Central memory CD8-positive, alpha-beta T cell (primary cell): Measurements from ENCODE around the gene R3HCC1L.

Experiments
- ATAC-seq: fragments of 150-1000 bp; cut with Tn5 transposase; replicated peaks from 2 replicates; pipeline ENCODE4 v1.10.0; 2022; ENCODE audit warnings: mild to moderate bottlenecking, moderate FRiP score, moderate number of reproducible peaks; ENCODE audit not compliant: poor library complexity, severe bottlenecking; ENCODE audit errors: extremely low read depth
- DNase-seq, 2 donors: peaks; one replicate each; pipeline ENCODE4 v3.0.0; 2021; ENCODE audit warnings: low spot score in 2 of 2
- H3K27ac Mint-ChIP-seq: one replicate; pipeline ENCODE4 v1.8.0; 2022; ENCODE audit warnings: low read depth, mild to moderate bottlenecking, moderate library complexity, mixed read lengths
- H3K27me3 Mint-ChIP-seq: one replicate; pipeline ENCODE4 v1.8.0; 2022; ENCODE audit warnings: mixed read lengths
- H3K36me3 Mint-ChIP-seq: one replicate; pipeline ENCODE4 v1.8.0; 2022; ENCODE audit warnings: mild to moderate bottlenecking, moderate library complexity, mixed read lengths; ENCODE audit not compliant: insufficient read depth
- H3K4me1 Mint-ChIP-seq: one replicate; pipeline ENCODE4 v1.8.0; 2022; ENCODE audit warnings: mixed read lengths
- H3K4me3 Mint-ChIP-seq: one replicate; pipeline ENCODE4 v1.8.0; 2022; ENCODE audit warnings: mild to moderate bottlenecking, moderate library complexity, mixed read lengths
- H3K9me3 Mint-ChIP-seq: one replicate; pipeline ENCODE4 v1.8.0; 2022; ENCODE audit warnings: mixed read lengths

R3HCC1L gene

DNA sequence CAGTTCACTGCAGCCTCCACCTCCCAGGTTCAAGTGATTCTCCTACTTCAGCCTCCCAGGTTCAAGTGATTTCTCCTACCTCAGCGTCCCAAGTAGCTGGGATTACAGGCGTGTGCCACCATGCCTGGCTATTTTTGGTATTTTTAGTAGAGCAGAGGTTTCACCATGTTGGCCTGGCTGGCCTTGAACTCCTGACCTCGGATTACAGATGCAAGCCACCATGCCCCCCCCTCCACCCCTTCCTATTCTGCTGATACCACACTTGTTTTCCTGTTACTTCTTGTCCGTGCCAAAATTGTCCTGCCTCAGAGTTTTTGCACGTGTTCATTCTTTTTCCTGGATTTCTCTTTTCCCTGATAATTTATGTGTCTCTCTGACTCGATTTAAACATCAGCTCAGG lies 62.5 kb downstream of the R3HCC1L start:
- Mint-ChIP-seq H3K4me1 (peaks cover 43% of the 10 kb centered on the region), H3K27ac (peak overlapping the region; percentile 22), H3K36me3 (peaks cover 12% of the 10 kb centered on the region), H3K9me3 (no peaks in the 10 kb centered on the region), H3K27me3 (no peaks in the 10 kb centered on the region), H3K4me3 (no peak overlapping the region)
- no peak for DNase-seq
- ATAC-seq: no peak

DNA sequence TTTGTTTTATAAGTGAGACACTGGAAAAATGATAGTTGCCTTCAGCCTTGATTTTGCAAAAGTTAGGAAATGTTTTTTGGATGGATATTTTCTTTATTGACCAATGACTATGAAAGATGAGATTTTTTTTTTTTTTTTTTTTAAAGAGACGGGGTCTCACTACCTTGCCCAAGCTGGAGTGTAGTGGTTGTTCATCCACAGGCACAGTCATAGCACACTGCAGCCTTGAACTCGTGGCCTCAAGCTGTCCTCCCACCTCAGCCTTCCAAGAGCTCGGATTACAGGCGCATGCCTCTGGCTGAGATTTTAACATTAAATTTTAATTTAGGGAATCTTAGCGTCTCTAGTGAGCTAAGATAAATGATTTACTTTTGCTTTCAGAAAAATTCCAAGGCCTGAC lies 67.3 kb downstream of the R3HCC1L start:
- no peak overlapping the region for H3K4me3 Mint-ChIP-seq
- no peak for ATAC-seq
- no peak for DNase-seq
- H3K27ac Mint-ChIP-seq: no peak overlapping the region
- no peaks in the 10 kb centered on the region for H3K27me3 Mint-ChIP-seq
- peaks cover 33% of the 10 kb centered on the region for H3K4me1 Mint-ChIP-seq
- H3K36me3 Mint-ChIP-seq: peaks cover 13% of the 10 kb centered on the region
- no peaks in the 10 kb centered on the region for H3K9me3 Mint-ChIP-seq

DNA sequence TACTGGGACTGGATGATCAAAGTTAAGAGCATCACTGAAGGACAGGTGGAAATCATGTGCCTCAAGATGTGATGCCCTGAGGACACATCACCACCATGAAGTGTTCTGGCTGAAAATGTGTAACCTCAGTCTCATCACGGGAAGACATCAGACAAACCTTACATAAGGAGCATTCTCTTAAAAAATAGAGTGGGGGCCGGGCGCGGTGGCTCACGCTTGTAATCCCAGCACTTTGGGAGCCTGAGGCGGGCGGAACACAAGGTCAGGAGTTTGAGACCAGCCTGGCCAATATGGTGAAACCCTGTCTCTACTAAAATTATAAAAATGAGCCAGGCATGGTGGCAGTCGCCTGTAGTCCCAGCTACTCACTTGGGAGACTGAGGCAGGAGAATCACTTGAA lies 67.9 kb downstream of the R3HCC1L start:
- Mint-ChIP-seq H3K4me3 (no peak overlapping the region), H3K4me1 (peaks cover 27% of the 10 kb centered on the region), H3K27ac (no peak overlapping the region), H3K27me3 (no peaks in the 10 kb centered on the region), H3K9me3 (no peaks in the 10 kb centered on the region), H3K36me3 (peaks cover 14% of the 10 kb centered on the region)
- no peak for ATAC-seq
- DNase-seq: no peak

DNA sequence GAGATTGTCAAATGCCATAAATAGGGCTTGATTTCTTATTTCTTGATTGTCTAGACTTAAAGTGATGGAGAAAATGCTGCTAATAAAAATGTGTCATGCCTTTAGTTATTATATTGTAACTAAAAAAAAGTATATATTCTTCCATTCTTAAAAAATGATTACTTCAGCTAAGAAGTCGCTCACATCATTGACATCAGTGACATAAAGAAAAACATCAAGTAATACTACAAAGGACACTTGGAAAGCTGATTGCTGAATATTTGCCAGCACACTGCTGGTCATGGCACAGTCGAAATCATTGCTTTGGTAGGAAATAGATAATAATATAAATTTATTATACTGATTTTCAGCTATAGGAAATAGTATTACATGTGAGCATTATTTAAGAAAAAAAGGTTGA lies 70.9 kb downstream of the R3HCC1L start:
- H3K36me3 Mint-ChIP-seq: peaks cover 24% of the 10 kb centered on the region
- no peaks in the 10 kb centered on the region for H3K9me3 Mint-ChIP-seq
- no peak overlapping the region for H3K27ac Mint-ChIP-seq
- no peak for ATAC-seq
- H3K4me3 Mint-ChIP-seq: no peak overlapping the region
- H3K4me1 Mint-ChIP-seq: peaks cover 24% of the 10 kb centered on the region
- H3K27me3 Mint-ChIP-seq: no peaks in the 10 kb centered on the region
- DNase-seq: no peak

DNA sequence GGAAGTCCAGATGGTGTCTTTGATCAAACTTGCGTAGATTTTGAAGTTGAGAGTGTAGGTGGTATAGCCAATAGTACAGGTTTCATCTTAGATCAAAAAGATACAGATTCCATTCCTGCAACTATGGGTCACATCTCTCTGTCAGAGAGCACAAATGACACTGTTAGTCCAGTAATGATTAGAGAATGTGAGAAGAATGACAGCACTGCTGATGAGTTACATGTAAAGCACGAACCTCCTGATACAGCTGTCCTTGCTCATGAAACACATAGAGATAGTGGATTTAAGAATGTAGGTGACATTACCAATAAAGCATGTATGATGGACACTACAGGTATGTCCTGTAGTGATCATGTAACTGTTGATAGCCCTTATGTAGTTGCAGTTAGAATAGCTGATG lies 74.5 kb downstream of the R3HCC1L start:
- H3K27ac Mint-ChIP-seq: no peak overlapping the region
- H3K4me1 Mint-ChIP-seq: peaks cover 28% of the 10 kb centered on the region
- no peak for ATAC-seq
- no peaks in the 10 kb centered on the region for H3K9me3 Mint-ChIP-seq
- peaks cover 18% of the 10 kb centered on the region for H3K36me3 Mint-ChIP-seq
- H3K27me3 Mint-ChIP-seq: no peaks in the 10 kb centered on the region
- no peak overlapping the region for H3K4me3 Mint-ChIP-seq
- DNase-seq: no peak

DNA sequence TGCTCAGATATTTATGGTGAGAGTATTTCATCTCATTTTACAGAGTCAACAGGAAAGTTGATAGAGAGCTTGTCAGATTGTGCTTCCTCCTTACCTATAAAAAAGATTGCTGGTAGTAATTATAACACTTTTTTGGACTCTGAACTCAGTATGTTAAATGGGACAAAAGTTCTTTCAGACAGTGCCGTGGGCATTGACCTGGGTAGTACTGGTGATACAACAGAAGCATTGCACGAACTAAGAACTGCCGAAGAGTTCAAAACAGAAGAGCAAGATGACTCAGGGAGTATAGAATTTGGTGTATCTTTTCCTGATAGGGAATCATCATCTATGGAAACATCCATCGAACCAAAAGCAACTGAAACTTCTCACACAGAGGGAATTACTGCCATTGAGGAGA lies 75.0 kb downstream of the R3HCC1L start:
- Mint-ChIP-seq H3K36me3 (peaks cover 16% of the 10 kb centered on the region), H3K4me3 (no peak overlapping the region), H3K27me3 (no peaks in the 10 kb centered on the region), H3K4me1 (peaks cover 28% of the 10 kb centered on the region), H3K27ac (no peak overlapping the region), H3K9me3 (no peaks in the 10 kb centered on the region)
- ATAC-seq: no peak
- DNase-seq: no peak

DNA sequence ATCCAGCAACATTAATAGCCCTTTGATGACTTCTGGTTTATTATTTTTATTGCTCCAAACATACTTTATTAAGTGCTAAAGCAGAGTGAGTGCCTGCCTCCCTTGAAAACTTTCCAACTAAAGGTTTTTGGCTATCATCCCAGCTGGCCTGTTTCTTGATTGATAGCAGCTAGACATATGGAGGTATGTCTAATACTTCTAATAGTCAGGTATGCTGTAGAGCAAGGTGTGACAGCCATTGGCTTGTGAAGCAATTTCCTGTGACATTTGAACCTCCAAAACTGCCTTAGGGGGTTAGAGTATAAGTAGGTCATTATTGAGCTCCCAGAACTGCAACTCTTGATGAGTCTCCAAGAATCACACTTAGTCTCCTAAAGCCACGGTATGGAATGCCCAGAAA lies 77.7 kb downstream of the R3HCC1L start:
- no peak for ATAC-seq
- Mint-ChIP-seq H3K9me3 (no peaks in the 10 kb centered on the region), H3K4me3 (no peak overlapping the region), H3K27ac (no peak overlapping the region), H3K36me3 (peaks cover 13% of the 10 kb centered on the region), H3K4me1 (peaks cover 34% of the 10 kb centered on the region), H3K27me3 (no peaks in the 10 kb centered on the region)
- no peak for DNase-seq

DNA sequence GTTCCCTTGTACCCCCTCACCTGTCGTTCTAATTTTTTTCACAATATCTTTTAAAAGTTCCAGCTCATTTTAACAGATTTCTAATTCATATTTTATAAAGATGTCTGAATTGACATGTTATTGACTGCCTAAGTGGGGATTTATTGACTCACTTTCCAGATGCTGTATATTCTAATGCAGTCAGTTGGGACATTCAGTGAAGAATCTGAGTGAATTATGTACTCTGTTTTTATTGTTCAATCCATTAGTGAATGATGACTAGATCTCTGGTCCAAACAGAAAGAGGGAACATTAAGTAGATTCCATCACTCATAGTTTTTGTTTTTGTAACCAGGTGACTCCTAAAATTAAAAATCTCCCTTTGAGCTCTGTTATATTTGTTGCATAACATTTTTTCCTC lies 79.3 kb downstream of the R3HCC1L start:
- DNase-seq: no peak

DNA sequence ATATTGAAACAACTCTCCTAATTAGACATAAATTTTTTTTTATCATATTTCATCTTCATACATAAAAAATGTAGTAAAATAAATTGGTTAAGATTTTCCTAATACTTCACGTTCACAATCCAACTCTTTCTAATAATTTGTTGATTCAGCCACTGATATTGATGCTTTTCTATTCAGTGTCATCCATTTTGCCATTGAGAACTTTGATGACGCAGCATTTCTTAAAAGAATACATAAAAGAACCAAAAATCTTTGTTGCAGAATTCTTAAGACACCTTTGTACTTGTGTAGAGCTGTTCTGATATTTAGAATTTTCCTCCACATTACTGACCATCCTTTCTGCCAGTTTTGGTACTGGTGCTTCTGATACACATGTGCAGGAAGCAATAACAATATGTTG lies 80.9 kb downstream of the R3HCC1L start:
- Mint-ChIP-seq H3K27me3 (no peaks in the 10 kb centered on the region), H3K36me3 (no peaks in the 10 kb centered on the region), H3K4me1 (peaks cover 49% of the 10 kb centered on the region), H3K27ac (no peak overlapping the region), H3K9me3 (peaks cover 13% of the 10 kb centered on the region), H3K4me3 (no peak overlapping the region)
- ATAC-seq: no peak
- DNase-seq: no peak

More for the DNA sequence above, 79.3 kb downstream of the R3HCC1L start:
- no peak for ATAC-seq
- Mint-ChIP-seq H3K27ac (no peak overlapping the region), H3K4me3 (no peak overlapping the region), H3K27me3 (no peaks in the 10 kb centered on the region), H3K9me3 (peaks cover 5% of the 10 kb centered on the region), H3K4me1 (peaks cover 48% of the 10 kb centered on the region), H3K36me3 (peaks cover 6% of the 10 kb centered on the region)

DNA sequence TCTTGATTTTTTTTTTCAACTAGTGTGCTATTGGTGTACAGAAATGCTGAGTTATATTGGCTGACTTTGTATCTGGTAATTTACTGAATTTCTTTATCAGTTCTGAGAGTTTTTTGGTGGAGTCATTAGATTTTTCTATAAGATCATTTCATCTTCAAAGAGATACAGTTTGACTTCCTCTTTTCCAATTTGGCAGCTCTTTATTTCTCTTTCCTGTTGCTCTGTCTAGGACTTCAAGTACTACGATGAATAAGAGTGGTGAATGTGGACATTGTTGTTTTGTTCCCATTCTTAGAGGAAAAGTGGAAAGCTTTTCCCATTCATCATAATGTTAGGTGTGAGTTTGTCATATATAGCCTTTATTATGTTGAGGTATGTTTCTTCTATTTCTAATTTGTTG lies 83.3 kb downstream of the R3HCC1L start:
- no peak overlapping the region for H3K4me3 Mint-ChIP-seq
- ATAC-seq (no peak), DNase-seq (no peak)
- peaks cover 13% of the 10 kb centered on the region for H3K9me3 Mint-ChIP-seq
- no peaks in the 10 kb centered on the region for H3K36me3 Mint-ChIP-seq
- peaks cover 32% of the 10 kb centered on the region for H3K4me1 Mint-ChIP-seq
- no peak overlapping the region for H3K27ac Mint-ChIP-seq
- H3K27me3 Mint-ChIP-seq: no peaks in the 10 kb centered on the region

DNA sequence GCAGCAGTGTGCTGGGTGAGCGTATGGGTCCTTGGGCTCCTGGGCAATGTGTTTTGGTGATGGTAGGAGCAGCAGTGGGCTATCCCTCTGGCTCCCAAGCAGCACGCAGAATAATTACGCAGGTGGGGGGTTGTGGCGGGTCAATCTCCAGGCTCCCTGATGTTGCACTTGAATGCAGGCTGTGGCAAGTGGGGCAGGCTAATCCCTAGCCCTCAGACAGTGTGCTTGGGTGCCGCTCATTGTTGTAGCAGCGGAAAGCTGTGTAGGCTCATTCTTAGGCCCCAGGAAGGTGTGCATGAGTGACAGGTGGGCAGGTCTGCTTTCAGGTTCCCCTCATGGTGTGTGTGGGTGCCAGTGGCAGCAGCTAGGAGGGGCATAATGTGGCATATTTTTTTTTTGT lies 89.4 kb downstream of the R3HCC1L start:
- no peak overlapping the region for H3K27ac Mint-ChIP-seq
- no peak overlapping the region for H3K4me3 Mint-ChIP-seq
- ATAC-seq: no peak
- H3K36me3 Mint-ChIP-seq: peaks cover 3% of the 10 kb centered on the region
- H3K4me1 Mint-ChIP-seq: peaks cover 26% of the 10 kb centered on the region
- H3K27me3 Mint-ChIP-seq: no peaks in the 10 kb centered on the region
- peaks cover 14% of the 10 kb centered on the region for H3K9me3 Mint-ChIP-seq
- no peak for DNase-seq

DNA sequence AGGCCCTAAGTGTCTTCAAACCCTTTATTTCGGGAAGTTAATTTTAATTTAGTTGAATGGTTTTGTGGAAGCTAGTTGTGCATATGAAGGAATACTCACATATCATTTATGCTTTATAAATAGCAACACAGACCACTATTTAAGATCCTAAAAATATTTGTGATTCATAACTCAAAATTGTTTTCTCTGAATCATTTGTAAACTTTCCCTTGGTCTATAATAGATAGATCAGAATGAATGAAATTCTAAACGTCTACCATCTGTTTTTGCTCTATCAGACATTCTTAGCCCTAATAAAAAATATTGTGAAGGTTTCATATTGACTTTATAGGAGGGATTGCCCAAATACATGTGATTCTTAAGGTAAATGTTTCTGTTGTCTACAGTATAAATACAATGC lies 90.1 kb downstream of the R3HCC1L start:
- Mint-ChIP-seq H3K4me1 (peaks cover 27% of the 10 kb centered on the region), H3K4me3 (no peak overlapping the region), H3K27me3 (no peaks in the 10 kb centered on the region), H3K9me3 (peaks cover 8% of the 10 kb centered on the region), H3K36me3 (peaks cover 3% of the 10 kb centered on the region), H3K27ac (no peak overlapping the region)
- no peak for DNase-seq
- no peak for ATAC-seq

DNA sequence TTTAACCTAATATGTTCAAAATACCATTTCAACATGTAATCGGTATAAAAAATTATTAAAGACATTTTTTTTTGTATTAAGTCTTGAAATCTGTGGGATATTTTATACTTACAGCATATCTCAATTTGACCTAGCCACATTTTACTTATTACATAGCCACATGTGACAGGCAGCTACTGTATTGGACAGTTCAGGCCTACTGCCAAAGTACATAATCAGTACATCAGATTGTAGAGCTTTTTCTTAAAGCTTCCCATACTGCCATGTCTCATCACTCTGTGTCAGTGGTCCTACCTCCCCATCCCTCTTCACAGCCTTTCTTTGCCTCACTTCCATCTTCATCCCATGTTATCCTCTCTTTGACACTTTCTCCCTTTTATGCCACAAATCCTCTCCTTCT lies 90.5 kb downstream of the R3HCC1L start:
- Mint-ChIP-seq H3K27me3 (no peaks in the 10 kb centered on the region), H3K36me3 (peaks cover 3% of the 10 kb centered on the region), H3K27ac (peak overlapping the region; percentile 6), H3K4me1 (peaks cover 26% of the 10 kb centered on the region), H3K4me3 (no peak overlapping the region), H3K9me3 (peaks cover 6% of the 10 kb centered on the region)
- DNase-seq (no peak), ATAC-seq (no peak)
